ENCODE results near the gene STAT5B. TPM values are rescaled to one million over a fixed set of nuclear protein-coding genes. Genes with fewer than 3 reads are reported as not detected.
A peak's percentile ranks its signal among the peaks of the same experiment; 100 is the strongest.

The STAT5B gene
- total and polyA plus RNA-seq, 2 of the 13 experiments (the other 11 are each of a cell fraction or from before 2014, with no cell fraction given) = 21.0 to 42.8 TPM

DNA sequence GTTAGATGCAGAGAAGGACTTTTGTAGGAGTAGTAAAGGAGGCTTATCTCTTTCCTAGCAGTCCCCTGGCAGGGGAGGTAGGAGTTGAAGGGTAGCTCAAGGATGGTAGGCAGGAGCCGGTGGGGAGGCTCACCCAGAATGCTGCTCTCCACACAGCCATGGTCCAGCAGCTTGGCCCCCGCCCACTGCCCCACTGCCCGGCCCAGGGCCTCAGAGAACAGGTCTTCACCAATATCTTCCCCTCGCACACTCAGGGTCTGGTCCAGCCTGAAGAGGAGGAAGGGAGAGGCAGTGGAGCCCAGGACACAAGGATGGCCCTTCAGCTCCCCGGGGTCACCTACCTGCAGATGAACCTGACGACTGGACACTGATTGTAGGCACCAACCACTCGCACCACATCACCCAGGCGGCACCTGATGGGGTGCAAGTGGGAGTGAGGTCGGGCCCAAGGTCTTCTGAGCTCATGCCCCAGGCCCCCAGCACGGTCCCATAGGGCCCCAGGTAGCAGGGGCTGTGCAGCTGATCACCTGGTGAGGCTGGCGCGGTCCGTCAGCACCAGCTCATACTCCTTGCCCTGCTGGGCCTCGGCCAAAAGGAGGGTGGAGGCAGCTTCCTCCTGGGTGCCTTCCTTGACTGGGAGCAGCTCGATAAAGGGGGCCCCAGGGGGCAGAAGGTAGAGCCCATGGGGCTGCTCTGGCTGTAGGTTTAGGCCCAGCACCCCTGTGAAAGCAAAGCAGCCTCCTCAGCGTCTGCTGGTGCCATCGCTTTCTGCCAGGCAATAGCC is 85.5 kb downstream of the STAT5B start:
- no TSS peak for BruUV-seq (replicated peaks)
- CTCF ChIA-PET (ENCODE audit: low intra/inter-chr PET ratio, low total read pairs) = no interaction called here
- no peak for ATAC-seq
- Histone ChIP-seq H3K4me1 (ENCODE audit: insufficient read depth, low read length) (peaks cover 21% of the 10 kb centered on the region), H3K27ac (ENCODE audit: extremely low read length, insufficient read depth, low read length) (no peak overlapping the region), H3K4me2 (ENCODE audit: low read depth, low read length) (no peak overlapping the region), H3K9ac (ENCODE audit: insufficient read depth, low read depth, low read length) (no peak overlapping the region), H3K79me2 (ENCODE audit: insufficient read depth, low read length) (no peaks in the 10 kb centered on the region), H3K36me3 (replicated peaks in 1 of 2; ENCODE audit: control insufficient read depth in 1 of 2, insufficient read depth in 2 of 2, low read length in 2 of 2) (no peaks in the 10 kb centered on the region), H3K4me3 (replicated peaks in 1 of 3; ENCODE audit: insufficient read depth in 1 of 3, low read depth in 2 of 3, low read length in 3 of 3) (no peak overlapping the region), H2AFZ (ENCODE audit: low read length) (no peak overlapping the region), H4K20me1 (ENCODE audit: insufficient read depth, low read length) (no peaks in the 10 kb centered on the region), H3K27me3 (ENCODE audit: control insufficient read depth in 1 of 2, insufficient read depth in 2 of 2, low read length in 2 of 2) (peaks cover 0 to 3% of the 10 kb centered on the region in 2 experiments; a peak in 3 of 5 replicates), H3K9me3 (ENCODE audit: low read length) (no peaks in the 10 kb centered on the region)
- intact Hi-C loops (cut with micrococcal nuclease; ENCODE audit: unreplicated experiment) = no loop called here
- no peak for FAIRE-seq
- POLR2A ChIA-PET = interaction anchor here (0.5 kb wide), 1 partner anchor 100 kb away, joined by 3 read pairs; no protein-coding TSS in a partner anchor
- WGBS (ENCODE audit: low lambda C conversion rate) = 87% methylated on average over 10 of the region's 17 CpGs
- in situ Hi-C loops (cut with HindIII; ENCODE audit: extremely low pct_ligation_motif_present, low pct_unique_long_range_greater_than_20kb) = no loop called here
- DNase-seq (ENCODE audit: low spot score) = no peak
- TF ChIP-seq ARNTL (CRISPR knock-in tag; IDR thresholded peaks at IDR 0.05) (no peak), ZNF451 (CRISPR knock-in tag; IDR thresholded peaks at IDR 0.05) (no peak), ZNF788 (CRISPR knock-in tag; IDR thresholded peaks at IDR 0.05; ENCODE audit: borderline replicate concordance) (no peak), TCF7 (IDR thresholded peaks at IDR 0.05; ENCODE audit: low read depth) (no peak), ZNF33A (CRISPR knock-in tag; IDR thresholded peaks at IDR 0.05; ENCODE audit: borderline replicate concordance) (no peak), MTA1 (CRISPR knock-in tag; IDR thresholded peaks at IDR 0.05; ENCODE audit: borderline replicate concordance) (peak; percentile 24; the same call in 1 of the 2 replicates), ZNF768 (CRISPR knock-in tag; IDR thresholded peaks at IDR 0.05) (0 out of 2 replicates have a peak, but pooled peaks have one; percentile 14)

GRCh38 chr17:42189651-42189965 is 86.6 kb downstream of the STAT5B start:
- Histone ChIP-seq H3K4me3 (replicated peaks in 1 of 3; ENCODE audit: insufficient read depth in 1 of 3, low read depth in 2 of 3, low read length in 3 of 3) (no peak overlapping the region), H3K9ac (ENCODE audit: insufficient read depth, low read depth, low read length) (no peak overlapping the region), H3K4me2 (ENCODE audit: low read depth, low read length) (no peak overlapping the region), H3K79me2 (ENCODE audit: insufficient read depth, low read length) (no peaks in the 10 kb centered on the region), H3K9me3 (ENCODE audit: low read length) (no peaks in the 10 kb centered on the region), H3K27ac (ENCODE audit: extremely low read length, insufficient read depth, low read length) (no peak overlapping the region), H3K36me3 (replicated peaks in 1 of 2; ENCODE audit: control insufficient read depth in 1 of 2, insufficient read depth in 2 of 2, low read length in 2 of 2) (no peaks in the 10 kb centered on the region), H3K4me1 (ENCODE audit: insufficient read depth, low read length) (peaks cover 25% of the 10 kb centered on the region), H3K27me3 (ENCODE audit: control insufficient read depth in 1 of 2, insufficient read depth in 2 of 2, low read length in 2 of 2) (peaks cover 0 to 12% of the 10 kb centered on the region in 2 experiments; a peak in 4 of 5 replicates), H4K20me1 (ENCODE audit: insufficient read depth, low read length) (no peaks in the 10 kb centered on the region), H2AFZ (ENCODE audit: low read length) (no peak overlapping the region)
- CTCF ChIA-PET (ENCODE audit: low intra/inter-chr PET ratio, low total read pairs) = no interaction called here
- WGBS (ENCODE audit: low lambda C conversion rate) = 60% methylated on average over 10 of the region's 11 CpGs
- FAIRE-seq (no peak), ATAC-seq (no peak), DNase-seq (ENCODE audit: low spot score) (no peak)
- in situ Hi-C loops (cut with HindIII; ENCODE audit: extremely low pct_ligation_motif_present, low pct_unique_long_range_greater_than_20kb) (no loop called here), intact Hi-C loops (cut with micrococcal nuclease; ENCODE audit: unreplicated experiment) (loop anchor here (10.0 kb wide), 1 partner anchor 55 kb away; no protein-coding TSS in a partner anchor)
- no TSS peak for BruUV-seq (replicated peaks)
- POLR2A ChIA-PET = interaction anchor here (1.5 kb wide), 1 partner anchor 10 kb away, joined by 4 read pairs; no protein-coding TSS in a partner anchor
- TF ChIP-seq ZNF563 (CRISPR knock-in tag; IDR thresholded peaks at IDR 0.05) (no peak), KDM3A (CRISPR knock-in tag; IDR thresholded peaks at IDR 0.05; ENCODE audit: low read depth) (no peak), POGZ (CRISPR knock-in tag; IDR thresholded peaks at IDR 0.05) (no peak), SAFB2 (CRISPR knock-in tag; IDR thresholded peaks at IDR 0.05; ENCODE audit: borderline replicate concordance, low read depth) (no peak), ZNF549 (CRISPR knock-in tag; IDR thresholded peaks at IDR 0.05) (no peak), MAZ (IDR thresholded peaks at IDR 0.05; ENCODE audit: borderline replicate concordance, low read depth, low read length) (no peak), MAZ (CRISPR knock-in tag; IDR thresholded peaks at IDR 0.05; ENCODE audit: low read depth) (no peak), ZNF30 (CRISPR knock-in tag; IDR thresholded peaks at IDR 0.05) (no peak), CC2D1A (CRISPR knock-in tag; IDR thresholded peaks at IDR 0.05) (no peak), ZNF597 (CRISPR knock-in tag; IDR thresholded peaks at IDR 0.05) (no peak)
